ENCODE results near the gene DNASE1L1.
A peak's percentile ranks its signal among the peaks of the same experiment; 100 is the strongest.

The DNASE1L1 gene

DNA sequence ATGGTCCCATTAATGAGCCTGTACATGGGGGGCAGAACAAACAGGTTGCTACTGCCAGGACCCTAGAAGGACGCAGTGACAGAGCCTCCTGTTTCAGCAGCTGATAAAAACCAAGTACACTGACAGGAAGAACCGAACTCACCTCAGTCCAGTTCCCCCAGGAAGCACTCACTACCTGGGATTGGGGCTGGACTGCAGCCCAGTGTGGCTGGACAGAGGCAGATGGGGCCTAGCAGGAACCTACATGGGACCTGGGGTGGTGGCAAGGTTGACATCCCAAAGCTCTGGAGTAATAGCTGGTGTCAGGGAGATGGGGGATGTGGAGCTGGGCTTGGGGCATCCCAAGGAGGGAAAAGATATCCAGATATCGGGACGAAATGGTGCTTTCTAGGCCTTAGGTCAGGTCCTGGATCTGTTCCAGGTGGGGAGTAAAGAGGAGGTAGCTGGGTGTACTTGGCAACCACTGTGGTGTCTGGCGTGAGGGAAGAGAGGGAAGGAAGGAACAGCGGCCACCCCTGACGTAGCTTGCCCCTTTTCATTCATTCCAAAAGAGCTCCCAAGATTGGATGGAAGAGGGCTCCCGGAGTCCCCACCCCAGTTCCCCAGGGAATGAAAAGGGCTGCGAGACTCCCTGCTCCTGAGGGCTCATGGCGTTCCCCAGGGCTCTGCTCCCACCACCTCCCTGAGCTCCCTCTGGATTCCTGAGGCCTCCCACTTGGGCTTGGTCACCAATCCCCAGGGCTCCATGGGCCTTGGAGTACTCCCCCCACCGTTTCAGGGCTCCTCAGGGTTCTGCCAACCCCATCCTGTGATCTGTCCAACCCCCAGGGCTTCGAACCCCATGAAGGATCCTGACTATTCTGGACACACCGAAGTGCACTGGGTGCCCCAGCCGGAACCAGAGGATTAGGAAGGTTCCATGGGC lies 25.4 kb downstream of the DNASE1L1 start:
- no peak overlapping the region for H3K4me3 Mint-ChIP-seq
- peak overlapping the region; percentile 41 for H3K27ac Mint-ChIP-seq
- peaks cover 6% of the 10 kb centered on the region for H3K36me3 Mint-ChIP-seq
- H3K9me3 Mint-ChIP-seq, result no peaks in the 10 kb centered on the region
- H3K4me1 Mint-ChIP-seq, result peaks cover 7% of the 10 kb centered on the region
- H3K27me3 Mint-ChIP-seq, result no peaks in the 10 kb centered on the region

DNA sequence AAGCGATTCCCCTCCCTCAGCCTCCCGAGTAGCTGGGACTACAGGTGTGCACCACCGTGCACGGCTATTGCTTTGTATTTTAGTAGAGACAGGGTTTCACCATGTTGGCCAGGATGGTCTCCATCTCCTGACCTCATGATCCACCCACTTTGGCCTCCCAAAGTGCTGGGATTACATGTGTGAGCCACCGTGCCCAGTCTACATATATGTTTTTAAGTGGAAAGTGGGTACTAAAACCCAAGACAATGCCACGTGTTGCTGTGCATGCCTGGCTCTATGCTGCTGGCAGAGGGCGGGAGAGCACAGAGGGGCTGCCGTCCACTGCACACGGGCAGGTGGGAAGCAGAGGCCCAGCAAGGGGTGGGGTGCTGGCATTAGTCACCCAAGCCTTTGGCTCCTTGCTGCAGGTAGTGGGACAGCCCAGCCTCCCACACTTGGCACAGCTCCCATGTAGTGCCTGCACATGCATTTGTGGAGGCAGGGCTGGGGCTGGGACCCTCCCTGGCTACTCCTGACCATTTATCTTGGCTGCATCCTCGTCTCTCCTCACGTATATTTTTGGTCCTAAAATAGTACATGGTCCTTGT lies 26.5 kb downstream of the DNASE1L1 start:
- no peaks in the 10 kb centered on the region for H3K27me3 Mint-ChIP-seq
- peaks cover 6% of the 10 kb centered on the region for H3K36me3 Mint-ChIP-seq
- H3K4me1 Mint-ChIP-seq, result peaks cover 7% of the 10 kb centered on the region
- H3K9me3 Mint-ChIP-seq, result no peaks in the 10 kb centered on the region
- H3K4me3 Mint-ChIP-seq, result peak overlapping the region; percentile 26
- no peak overlapping the region for H3K27ac Mint-ChIP-seq

DNA sequence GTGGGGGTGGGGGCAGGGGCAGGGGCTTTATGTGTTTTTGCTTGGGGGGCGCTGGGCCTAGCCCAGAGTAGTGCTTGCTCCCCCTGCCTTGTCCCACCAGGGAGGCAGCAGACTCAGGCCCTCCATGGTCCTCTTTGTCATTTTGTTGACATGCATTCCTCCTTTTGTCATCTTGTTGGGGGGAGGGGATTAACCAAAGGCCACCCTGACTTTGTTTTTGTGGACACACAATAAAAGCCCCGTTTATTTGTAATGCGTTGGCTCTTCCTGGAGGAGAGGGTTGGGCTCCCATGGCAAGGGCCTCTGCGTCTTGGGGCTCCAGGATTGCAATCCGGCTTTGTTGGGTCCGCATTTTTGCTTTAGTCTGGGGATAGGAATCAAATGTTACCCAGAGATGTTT lies 27.8 kb downstream of the DNASE1L1 start:
- Mint-ChIP-seq H3K27ac (no peak overlapping the region), H3K4me3 (no peak overlapping the region), H3K36me3 (peaks cover 6% of the 10 kb centered on the region), H3K9me3 (no peaks in the 10 kb centered on the region), H3K4me1 (peaks cover 12% of the 10 kb centered on the region), H3K27me3 (no peaks in the 10 kb centered on the region)

DNA sequence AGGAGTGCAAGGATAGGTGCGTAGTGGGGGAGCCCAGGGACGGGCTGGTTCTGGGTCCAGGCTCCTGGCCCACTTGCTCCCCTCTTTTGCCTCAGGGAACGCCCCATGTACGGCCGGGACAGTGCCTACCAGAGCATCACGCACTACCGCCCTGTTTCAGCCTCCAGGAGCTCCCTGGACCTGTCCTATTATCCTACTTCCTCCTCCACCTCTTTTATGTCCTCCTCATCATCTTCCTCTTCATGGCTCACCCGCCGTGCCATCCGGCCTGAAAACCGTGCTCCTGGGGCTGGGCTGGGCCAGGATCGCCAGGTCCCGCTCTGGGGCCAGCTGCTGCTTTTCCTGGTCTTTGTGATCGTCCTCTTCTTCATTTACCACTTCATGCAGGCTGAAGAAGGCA lies 28.3 kb downstream of the DNASE1L1 start:
- Mint-ChIP-seq H3K4me1 (peaks cover 12% of the 10 kb centered on the region), H3K27ac (peak overlapping the region; percentile 81), H3K4me3 (peak overlapping the region; percentile 93), H3K9me3 (no peaks in the 10 kb centered on the region), H3K27me3 (no peaks in the 10 kb centered on the region), H3K36me3 (peaks cover 6% of the 10 kb centered on the region)

DNA sequence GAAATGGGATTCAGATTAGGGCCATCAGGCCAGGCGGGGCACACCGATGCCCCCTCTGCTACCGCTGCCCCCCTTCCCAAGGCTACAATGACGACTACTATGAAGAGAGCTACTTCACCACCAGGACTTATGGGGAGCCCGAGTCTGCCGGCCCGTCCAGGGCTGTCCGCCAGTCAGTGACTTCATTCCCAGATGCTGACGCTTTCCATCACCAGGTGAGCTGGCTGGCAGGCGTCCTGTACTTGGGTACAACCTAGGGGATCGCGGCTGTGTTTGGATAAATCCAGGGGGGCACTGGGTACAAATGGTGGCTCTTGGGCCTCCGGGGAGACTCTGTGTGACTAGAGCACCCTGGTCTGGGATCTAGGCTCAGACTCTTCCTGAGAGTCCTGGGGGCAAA lies 28.9 kb downstream of the DNASE1L1 start:
- H3K9me3 Mint-ChIP-seq, result no peaks in the 10 kb centered on the region
- H3K4me3 Mint-ChIP-seq, result peak overlapping the region; percentile 93
- peak overlapping the region; percentile 77 for H3K27ac Mint-ChIP-seq
- no peaks in the 10 kb centered on the region for H3K27me3 Mint-ChIP-seq
- H3K4me1 Mint-ChIP-seq, result peaks cover 12% of the 10 kb centered on the region
- H3K36me3 Mint-ChIP-seq, result peaks cover 6% of the 10 kb centered on the region

DNA sequence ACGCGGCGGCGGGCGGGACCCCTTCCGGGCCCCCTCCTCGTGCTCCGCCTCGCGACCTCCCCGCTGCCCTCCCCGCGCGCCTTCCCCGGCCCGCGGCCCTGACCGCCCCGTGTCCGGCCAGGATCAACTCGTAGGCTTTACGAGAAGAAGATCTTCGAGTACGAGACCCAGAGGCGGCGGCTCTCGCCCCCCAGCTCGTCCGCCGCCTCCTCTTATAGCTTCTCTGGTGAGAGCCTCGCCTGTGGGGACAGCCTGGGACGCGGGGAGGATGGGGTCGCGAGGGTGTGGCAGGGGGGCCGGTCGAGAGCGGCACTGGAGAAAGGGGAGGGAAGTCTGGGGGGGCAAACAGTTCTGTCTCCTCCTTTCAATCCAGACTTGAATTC lies 29.5 kb downstream of the DNASE1L1 start:
- H3K4me3 Mint-ChIP-seq, result peak overlapping the region; percentile 93
- no peaks in the 10 kb centered on the region for H3K9me3 Mint-ChIP-seq
- peak overlapping the region; percentile 77 for H3K27ac Mint-ChIP-seq
- H3K36me3 Mint-ChIP-seq, result peaks cover 6% of the 10 kb centered on the region
- H3K27me3 Mint-ChIP-seq, result no peaks in the 10 kb centered on the region
- peaks cover 12% of the 10 kb centered on the region for H3K4me1 Mint-ChIP-seq

DNA sequence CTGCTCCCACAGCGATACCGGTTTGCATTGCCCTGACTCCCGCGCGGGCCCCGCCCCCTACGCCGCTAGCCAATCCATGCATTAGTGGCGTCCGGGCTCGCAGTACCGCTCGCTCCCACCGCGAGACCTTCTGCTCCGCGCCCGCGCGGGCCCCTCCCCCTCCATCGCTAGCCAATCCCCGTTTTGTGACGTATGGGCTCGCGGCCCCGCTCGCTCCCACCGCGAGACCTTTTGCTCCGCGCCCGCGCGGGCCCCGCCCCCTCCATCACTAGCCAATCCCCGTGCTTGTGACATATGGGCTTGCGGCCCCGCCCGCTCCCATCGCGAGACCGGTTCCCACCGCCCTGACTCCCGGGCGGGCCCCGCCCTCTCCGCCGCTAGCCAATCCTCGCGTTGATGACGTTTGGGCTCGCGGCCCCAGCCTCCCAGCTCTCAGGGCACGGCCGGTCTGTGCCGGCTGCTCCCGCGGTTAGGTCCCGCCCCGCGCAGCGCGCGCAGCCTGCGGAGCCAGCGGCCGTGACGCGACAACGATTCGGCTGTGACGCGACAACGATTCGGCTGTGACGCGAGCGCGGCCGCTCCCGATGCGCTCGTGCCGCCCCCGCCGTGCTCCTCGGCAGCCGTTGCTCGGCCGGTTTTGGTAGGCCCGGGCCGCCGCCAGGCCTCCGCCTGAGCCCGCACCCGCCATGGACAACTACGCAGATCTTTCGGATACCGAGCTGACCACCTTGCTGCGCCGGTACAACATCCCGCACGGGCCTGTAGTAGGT lies 30.1 kb downstream of the DNASE1L1 start, which contains the start of gene EMD:
Gene EMD, plus strand, starts transcription at position 497 of the 770 bp plus-strand sequence. Its CDS starts 190 bp downstream, at position 687.
- Mint-ChIP-seq H3K27me3 (no peaks in the 10 kb centered on the region), H3K9me3 (no peaks in the 10 kb centered on the region), H3K27ac (peak within 1 kb of the TSS; percentile 77), H3K4me1 (peaks cover 12% of the 10 kb centered on the region), H3K36me3 (peaks cover 6% of the 10 kb centered on the region), H3K4me3 (peak within 1 kb of the TSS; percentile 93)

DNA sequence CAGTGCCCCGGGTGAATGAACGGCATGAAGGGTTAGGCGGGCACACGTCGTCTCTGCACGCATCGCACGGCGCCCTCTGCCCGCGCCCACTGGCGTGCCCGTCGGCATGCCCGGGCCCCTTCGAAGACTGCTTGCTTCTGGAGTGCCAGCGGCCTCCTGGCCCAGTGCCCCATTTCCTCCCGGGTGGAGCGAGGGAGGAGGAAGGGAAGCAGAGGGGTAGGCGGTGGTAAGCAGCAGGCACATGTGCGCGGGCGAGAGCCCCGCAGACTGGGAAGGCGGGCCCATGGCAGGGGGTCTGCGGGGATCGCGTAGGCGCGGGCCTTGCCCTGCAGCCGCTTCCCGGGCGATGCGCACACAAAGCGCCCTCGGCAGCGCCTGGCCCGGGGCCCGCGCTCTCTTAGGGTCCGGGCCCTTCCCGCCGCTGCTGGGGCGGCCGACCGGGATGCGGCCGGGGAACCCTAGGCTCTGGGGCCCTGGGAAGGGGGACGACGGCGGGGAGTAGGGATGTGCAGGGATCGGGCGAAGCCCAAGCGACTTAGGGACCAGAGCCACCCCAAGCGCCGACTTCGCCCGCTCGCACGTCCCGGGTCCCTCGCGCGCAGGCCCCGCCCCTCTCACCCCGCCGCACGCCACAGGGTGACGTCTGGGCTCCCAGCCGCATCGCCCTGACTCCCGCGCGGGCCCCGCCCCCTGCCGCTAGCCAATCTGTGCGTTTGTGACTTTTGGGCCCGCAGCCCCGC lies 30.8 kb downstream of the DNASE1L1 start:
- H3K4me1 Mint-ChIP-seq, result peaks cover 15% of the 10 kb centered on the region
- no peaks in the 10 kb centered on the region for H3K9me3 Mint-ChIP-seq
- peak overlapping the region; percentile 51 for H3K27ac Mint-ChIP-seq
- peak overlapping the region; percentile 74 for H3K4me3 Mint-ChIP-seq
- no peaks in the 10 kb centered on the region for H3K27me3 Mint-ChIP-seq
- peaks cover 6% of the 10 kb centered on the region for H3K36me3 Mint-ChIP-seq

DNA sequence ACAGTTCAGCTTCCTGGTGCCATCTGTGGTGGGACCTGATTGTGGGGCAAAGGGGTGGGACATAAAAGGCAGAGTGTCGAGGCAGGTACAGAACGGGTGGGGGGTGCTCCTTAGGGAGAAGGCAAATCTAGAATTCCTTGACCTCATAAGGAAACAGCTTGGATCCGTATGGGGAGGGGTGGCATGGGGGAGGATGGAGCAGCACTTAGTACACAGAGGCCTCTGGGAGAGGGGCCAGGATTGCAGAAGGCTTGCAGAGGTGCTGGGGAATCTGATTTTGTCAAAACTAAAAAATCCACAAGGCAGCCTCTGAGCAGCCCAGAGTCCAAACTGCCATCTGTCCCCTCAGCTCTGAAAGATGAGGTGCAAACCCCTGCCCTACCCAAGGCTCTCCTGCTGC lies 32.3 kb downstream of the DNASE1L1 start:
- no peak overlapping the region for H3K27ac Mint-ChIP-seq
- no peaks in the 10 kb centered on the region for H3K9me3 Mint-ChIP-seq
- H3K27me3 Mint-ChIP-seq, result no peaks in the 10 kb centered on the region
- H3K36me3 Mint-ChIP-seq, result peaks cover 6% of the 10 kb centered on the region
- H3K4me3 Mint-ChIP-seq, result peak overlapping the region; percentile 7
- peaks cover 22% of the 10 kb centered on the region for H3K4me1 Mint-ChIP-seq

DNA sequence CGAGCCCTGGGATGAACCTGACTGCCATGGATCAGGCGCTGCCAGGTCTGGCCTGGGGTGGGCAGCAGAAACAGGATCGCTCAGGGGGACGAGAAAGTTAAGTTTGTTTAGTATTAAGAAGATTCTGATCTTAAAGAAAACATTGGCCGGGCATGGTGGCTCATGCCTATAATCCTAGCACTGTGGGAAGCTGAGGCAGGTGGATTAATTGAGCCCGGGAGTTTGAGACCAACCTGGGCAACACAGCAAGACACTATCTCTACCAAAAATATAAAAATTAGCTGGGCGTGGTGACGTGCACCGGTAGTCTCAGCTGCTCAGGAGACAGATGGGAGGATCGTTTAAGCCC lies 33.9 kb downstream of the DNASE1L1 start:
- H3K4me1 Mint-ChIP-seq, result peaks cover 15% of the 10 kb centered on the region
- H3K4me3 Mint-ChIP-seq, result no peak overlapping the region

DNA sequence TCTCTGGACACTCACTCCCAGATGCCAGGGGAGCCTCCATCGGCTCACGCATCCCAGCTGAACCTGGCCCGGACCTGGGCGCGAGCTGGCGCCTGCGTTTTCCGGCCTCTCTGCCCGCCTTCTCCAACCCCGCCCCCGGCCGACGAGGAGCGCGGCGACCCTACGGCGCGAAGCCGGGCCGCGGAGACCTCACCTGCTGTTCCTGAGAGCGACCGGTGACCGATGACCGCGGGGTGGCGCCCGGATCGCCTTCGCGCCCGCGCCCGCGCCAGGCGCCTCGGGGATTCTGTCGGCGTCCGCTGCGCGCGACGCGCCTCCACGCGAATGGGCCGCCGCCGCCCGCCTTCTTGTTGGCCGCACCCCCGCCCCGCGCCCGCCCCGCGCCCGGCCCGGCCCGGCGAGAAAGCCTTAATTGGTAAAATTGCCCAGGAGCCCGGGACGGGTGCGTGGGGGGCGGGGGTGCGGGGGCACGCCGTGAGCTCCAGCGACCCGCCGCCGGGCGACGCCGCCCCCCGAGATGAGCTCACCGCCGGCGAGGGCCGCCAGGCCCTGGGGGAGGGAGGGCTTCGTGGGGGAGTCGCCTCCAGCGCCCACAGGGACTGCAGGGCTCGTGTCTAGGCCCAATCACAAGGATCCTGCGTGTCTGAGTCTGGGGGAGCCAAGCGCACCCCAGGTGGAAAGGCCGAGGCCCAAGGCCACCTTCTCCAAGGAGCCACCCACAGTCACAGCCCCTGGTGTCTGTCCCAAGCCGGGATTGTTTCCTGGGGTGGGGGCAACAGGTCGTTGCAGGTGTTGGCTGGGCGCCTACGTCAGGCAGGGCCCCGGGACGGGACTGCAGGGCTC lies 34.5 kb downstream of the DNASE1L1 start, which contains the start of gene FLNA:
Gene FLNA, minus strand, starts transcription at position 322 of the 843 bp plus-strand sequence. CDS start 3,389 bp downstream, outside the sequence.
- Mint-ChIP-seq H3K4me3 (peak within 1 kb of the TSS; percentile 58), H3K27ac (no peak within 1 kb of the TSS), H3K9me3 (no peaks in the 10 kb centered on the region), H3K36me3 (no peaks in the 10 kb centered on the region), H3K27me3 (no peaks in the 10 kb centered on the region), H3K4me1 (peaks cover 15% of the 10 kb centered on the region)

More for the DNA sequence above, 33.9 kb downstream of the DNASE1L1 start:
- Mint-ChIP-seq H3K27me3 (no peaks in the 10 kb centered on the region), H3K27ac (no peak overlapping the region), H3K9me3 (no peaks in the 10 kb centered on the region), H3K36me3 (peaks cover 3% of the 10 kb centered on the region)

DNA sequence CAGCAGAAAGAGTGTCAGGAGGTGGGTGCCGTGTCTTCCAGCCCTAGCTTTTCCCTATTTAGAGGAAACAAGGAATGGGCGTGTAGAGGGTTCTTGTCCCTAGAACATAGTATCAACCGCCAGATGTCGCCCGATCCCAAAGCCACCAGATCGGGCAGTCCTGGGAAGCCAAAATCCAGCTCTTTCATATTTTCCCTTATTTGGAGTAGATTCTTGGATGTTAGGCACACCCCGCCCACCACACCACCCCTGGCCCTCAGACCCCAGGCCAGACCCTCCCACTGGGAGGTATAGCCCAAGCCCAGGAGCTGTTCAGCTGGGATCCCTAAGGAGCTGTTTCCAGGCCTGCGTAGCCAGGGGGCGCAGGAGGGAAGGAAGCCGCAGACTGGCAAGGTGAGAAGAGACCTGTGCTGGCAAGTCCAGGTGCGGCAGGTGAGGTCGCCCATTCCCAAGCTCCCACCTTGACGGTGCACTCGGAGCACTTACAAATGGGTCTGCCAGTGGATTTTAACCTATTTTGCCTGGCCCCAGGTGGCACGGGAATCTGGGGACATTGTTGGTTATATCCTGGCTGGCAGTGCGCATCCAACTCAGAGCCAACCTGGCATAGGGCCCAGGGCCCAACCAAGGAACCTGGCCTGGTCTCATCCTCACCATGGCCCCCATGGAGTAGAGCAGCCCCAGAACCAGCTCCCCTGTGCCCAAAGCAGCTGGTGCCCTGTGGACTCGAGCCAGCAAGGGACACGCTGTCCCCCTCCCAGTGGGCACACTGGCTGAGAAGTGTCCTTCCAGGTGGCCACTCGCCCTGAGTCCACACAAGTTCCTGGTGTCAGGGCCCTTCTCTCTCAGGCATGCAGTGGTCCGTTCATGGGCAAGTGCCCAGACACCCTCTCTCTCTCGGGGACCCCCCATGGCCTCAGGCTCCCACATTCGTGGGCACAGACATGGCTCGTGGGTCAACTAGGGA lies 35.4 kb downstream of the DNASE1L1 start:
- H3K27ac Mint-ChIP-seq, result no peak overlapping the region
- no peaks in the 10 kb centered on the region for H3K36me3 Mint-ChIP-seq
- H3K9me3 Mint-ChIP-seq, result no peaks in the 10 kb centered on the region
- H3K4me3 Mint-ChIP-seq, result peak overlapping the region; percentile 58
- peaks cover 15% of the 10 kb centered on the region for H3K4me1 Mint-ChIP-seq
- H3K27me3 Mint-ChIP-seq, result no peaks in the 10 kb centered on the region

DNA sequence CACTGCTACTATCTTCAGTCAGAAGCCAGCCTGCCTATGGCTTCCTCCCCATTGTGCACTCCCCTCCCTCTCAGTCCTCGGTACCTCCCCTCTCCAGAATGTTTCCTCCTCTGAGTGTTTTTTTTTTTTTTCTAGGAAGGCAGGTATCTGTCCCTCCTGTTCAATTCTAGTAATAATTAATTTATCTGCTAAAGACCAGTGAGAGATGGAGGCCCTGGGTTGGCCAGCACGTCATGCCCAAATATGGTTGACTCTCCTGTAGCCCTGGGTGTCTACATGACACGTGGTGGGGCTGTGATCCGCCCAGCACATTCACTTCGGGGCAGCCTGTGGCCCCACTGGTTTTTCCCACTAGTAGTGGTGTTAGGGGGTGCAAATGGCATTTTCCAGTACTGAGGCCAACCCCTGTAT lies 36.4 kb downstream of the DNASE1L1 start:
- Mint-ChIP-seq H3K27me3 (no peaks in the 10 kb centered on the region), H3K4me3 (peak overlapping the region; percentile 73)

More for the DNA sequence above, 36.4 kb downstream of the DNASE1L1 start:
- Mint-ChIP-seq H3K9me3 (no peaks in the 10 kb centered on the region), H3K27ac (no peak overlapping the region), H3K36me3 (no peaks in the 10 kb centered on the region), H3K4me1 (peaks cover 15% of the 10 kb centered on the region)

Data from activated naive CD4-positive, alpha-beta T cell treated with anti-CD3 and anti-CD28 coated beads, Interleukin-2, amount 50 U/mL, for 24 hours (primary cell).